ENCODE results near the gene CEP170B.

The CEP170B gene

DNA sequence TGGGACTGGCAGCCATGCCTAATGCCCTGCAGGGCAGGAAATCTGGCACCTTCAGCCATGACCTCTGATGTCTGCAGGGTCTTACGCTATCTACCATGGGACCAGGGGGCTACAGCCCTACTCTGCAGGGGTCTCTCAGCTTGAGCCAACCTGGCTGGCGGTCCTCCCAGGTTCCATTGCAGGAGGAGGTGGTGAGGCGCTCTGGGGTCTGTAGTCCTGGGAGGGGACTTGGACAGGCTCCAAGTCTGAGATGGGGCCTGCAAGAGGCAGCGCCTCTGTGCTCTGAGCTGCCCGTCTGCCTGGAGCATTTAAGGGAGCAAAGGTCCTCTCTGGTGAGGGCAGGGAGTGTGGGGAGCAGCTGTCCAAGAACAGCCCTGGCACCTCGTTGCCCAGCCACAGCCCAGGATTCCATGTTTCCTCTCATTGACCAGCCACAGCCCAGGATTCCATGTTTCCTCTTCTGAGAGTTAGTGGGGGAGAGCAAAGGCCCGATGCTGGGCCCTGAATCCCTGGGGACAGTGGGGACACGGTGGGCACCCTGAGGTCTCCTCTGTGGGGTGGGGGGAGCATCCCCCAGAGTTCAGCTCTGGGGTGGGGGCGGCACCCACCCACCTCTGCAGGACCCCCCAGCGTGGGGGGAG is 60.3 kb downstream of the CEP170B start:
- TF ChIP-seq, protein P1, sequence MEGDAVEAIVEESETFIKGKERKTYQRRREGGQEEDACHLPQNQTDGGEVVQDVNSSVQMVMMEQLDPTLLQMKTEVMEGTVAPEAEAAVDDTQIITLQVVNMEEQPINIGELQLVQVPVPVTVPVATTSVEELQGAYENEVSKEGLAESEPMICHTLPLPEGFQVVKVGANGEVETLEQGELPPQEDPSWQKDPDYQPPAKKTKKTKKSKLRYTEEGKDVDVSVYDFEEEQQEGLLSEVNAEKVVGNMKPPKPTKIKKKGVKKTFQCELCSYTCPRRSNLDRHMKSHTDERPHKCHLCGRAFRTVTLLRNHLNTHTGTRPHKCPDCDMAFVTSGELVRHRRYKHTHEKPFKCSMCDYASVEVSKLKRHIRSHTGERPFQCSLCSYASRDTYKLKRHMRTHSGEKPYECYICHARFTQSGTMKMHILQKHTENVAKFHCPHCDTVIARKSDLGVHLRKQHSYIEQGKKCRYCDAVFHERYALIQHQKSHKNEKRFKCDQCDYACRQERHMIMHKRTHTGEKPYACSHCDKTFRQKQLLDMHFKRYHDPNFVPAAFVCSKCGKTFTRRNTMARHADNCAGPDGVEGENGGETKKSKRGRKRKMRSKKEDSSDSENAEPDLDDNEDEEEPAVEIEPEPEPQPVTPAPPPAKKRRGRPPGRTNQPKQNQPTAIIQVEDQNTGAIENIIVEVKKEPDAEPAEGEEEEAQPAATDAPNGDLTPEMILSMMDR (IDR thresholded peaks at IDR 0.05; ENCODE audit: control insufficient read depth, extremely low read depth, insufficient read depth), result no peak
- no peak for DNase-seq (ENCODE audit: low read depth)
- no peak overlapping the region for H3K4me3 ChIP-seq (ENCODE audit: low read depth, low read length)

DNA sequence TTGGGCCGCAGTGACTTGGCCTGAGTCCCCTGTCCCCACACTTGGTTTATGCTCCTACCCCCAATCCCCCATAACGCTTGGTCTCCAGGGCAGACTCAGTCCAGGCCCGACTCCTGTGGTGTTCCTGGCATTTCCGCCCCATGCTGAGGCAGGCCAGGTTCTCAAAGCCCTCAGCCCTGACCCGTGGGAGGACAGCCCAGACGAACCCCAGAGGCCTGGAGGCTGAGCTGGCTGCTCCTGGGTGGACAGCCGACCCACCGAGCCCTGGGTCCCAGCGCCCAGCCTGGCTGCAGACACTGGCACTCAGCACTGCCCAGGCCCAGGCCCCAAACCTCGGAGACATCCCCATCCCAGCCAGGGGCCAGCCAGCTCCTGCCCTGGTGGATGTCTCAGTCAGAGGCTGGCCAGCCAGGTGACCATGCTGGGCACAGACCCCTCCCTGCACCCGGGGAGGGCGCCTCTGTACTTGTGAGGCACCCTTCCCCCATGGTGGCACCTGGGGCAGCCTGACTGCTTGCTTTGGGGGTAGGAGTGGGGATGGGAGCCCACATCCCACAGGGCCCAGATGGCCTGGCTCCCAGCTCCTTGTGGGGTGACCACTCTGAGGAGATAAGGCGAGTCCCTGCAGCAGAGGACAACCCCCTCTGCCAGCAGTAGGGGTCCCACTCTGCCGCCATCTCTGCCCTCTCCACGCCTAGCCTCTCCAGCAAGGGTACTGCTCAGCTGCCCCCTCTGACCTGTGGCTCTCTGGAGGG is 61.0 kb downstream of the CEP170B start:
- TF ChIP-seq, protein P1 (IDR thresholded peaks at IDR 0.05; ENCODE audit: control insufficient read depth, extremely low read depth, insufficient read depth), result no peak
- DNase-seq (ENCODE audit: low read depth), result no peak
- H3K4me3 ChIP-seq (ENCODE audit: low read depth, low read length), result no peak overlapping the region

DNA sequence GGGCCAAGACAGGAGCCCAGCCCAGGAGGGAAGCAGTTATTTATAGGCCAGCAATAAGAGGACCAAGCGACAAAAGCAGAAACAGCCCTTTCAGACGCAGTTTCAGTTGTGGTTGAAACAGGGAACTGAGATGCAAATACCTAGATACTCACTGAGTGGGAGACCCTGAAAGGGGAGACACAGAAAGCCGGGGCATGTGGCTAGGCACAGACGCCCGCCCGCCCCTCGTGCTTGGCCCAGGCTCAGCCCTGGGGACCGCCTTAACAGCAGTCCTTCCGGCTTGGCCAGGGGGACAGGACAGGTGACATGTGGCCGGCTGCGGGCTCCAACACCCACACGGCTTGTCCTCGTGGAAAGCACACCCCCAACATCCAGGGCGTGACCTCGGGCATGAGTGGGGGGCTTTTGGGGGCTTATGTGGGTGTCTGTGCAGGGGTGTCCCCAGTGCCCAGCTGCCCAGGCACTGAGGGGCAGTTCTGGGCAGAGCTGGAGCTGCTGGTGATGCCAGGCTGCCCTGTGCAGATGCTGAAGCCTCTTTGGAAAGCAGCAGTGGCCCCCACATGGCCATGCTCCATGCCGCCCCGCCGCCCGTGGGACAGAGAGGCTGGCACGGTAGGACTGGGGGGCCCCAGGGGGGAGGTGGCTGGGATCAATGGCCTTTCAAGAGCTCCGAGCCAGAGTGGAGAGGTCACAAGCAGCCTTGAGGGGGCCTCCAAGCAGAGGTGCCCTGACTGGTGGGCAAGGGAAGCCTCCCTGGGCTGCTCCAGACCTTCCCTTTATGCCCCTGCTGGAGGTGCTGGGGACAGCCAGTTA is 61.8 kb downstream of the CEP170B start:
- TF ChIP-seq, protein P1 (IDR thresholded peaks at IDR 0.05; ENCODE audit: control insufficient read depth, extremely low read depth, insufficient read depth), result no peak
- no peak for DNase-seq (ENCODE audit: low read depth)
- no peak overlapping the region for H3K4me3 ChIP-seq (ENCODE audit: low read depth, low read length)

DNA sequence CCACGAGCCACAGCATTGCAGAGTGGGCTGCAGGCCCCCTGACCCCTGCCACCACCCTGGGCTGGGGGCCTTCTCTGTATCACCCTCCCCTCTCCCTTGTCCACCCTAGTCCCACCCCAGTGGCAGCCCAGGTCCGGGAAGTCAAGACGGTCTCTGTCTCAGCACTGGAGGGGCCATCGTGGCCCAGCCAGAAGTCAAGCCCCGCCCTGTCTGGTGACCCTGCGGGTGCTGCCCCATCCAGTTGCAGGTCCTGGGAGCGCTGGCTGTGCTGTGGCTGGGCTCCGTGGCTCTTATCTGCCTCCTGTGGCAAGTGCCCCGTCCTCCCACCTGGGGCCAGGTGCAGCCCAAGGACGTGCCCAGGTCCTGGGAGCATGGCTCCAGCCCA is 62.4 kb downstream of the CEP170B start:
- DNase-seq (ENCODE audit: low read depth), result no peak
- H3K4me3 ChIP-seq (ENCODE audit: low read depth, low read length), result no peak overlapping the region
- TF ChIP-seq, protein P1 (IDR thresholded peaks at IDR 0.05; ENCODE audit: control insufficient read depth, extremely low read depth, insufficient read depth), result no peak

DNA sequence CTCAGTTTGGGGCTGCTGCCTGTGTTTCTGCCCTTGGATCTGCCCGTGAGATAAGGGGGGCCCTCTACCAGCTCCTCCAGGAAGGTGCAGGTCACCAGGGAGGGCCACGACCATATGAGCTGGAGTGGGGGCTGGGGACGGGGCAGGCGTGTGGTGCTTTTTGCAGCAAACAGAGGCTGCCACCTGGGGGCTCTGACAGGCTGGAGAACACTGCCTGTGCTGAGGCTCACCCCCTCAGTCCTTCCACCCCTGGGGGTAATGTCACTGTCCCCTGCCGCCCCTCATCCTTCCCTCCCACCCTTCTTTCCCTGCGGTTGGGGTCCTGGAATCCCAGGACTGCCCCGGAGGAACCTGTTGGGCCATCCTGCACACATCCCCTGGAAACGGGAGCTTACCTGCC is 62.8 kb downstream of the CEP170B start:
- no peak overlapping the region for H3K4me3 ChIP-seq (ENCODE audit: low read depth, low read length)
- TF ChIP-seq, protein P1 (IDR thresholded peaks at IDR 0.05; ENCODE audit: control insufficient read depth, extremely low read depth, insufficient read depth), result no peak
- no peak for DNase-seq (ENCODE audit: low read depth)

DNA sequence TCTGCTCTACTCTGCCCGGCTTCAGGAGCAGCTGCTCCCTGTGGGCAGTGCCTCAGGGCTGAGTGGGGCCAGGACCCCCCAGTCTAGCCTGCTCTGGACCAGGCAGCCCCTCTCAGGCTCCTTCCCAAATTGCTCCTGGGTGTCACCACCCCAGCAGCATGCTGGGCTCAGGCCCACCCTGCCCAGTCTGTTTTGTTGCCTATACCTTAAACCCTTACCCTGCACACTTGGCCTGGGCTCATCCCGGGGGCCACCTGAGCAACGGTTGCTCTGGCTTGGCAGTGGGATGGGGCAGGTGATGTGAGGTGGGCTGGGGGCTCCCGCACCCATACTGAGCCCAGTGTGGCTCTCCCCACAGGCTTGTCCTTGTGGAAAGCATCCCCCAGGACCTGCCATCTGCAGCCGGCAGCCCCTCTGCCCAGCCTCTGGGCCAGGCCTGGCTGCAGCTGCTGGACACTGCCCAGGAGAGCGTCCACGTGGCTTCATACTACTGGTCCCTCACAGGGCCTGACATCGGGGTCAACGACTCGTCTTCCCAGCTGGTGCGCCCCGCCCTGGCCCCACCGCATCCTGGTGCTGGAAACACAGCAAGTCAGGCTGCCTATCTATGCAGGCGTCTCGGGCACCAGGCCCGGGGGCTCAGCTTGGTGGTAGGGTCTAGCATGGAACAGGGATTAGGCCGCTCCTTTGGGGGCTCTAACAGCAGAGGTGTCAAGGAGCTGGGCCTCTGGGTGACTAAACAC is 63.5 kb downstream of the CEP170B start:
- no peak overlapping the region for H3K4me3 ChIP-seq (ENCODE audit: low read depth, low read length)
- no peak for DNase-seq (ENCODE audit: low read depth)
- TF ChIP-seq, protein P1 (IDR thresholded peaks at IDR 0.05; ENCODE audit: control insufficient read depth, extremely low read depth, insufficient read depth), result no peak

Measured in LNCaP clone FGC (cell line).